ENCODE data around the gene PLIN4.

Gene PLIN4

DNA sequence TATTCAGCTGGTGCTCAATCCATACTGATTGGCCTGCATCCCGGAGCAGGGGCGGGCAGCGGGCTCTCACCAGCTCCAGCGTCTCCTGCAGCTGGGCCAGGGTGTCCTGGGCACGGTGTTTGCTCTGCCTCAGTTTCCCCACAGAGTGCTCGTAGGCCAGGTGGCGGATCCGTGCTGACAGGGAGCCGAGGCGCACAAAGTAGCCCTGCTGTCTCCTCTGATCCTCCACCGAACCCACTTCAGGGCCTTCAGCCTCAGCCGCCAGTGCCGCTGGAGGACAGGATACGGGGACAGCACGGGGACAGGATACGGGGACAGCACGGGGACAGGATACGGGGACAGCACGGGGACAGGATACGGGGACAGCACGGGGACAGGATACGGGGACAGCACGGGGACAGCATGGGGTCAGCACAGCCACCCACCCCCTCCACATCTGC, 7.3 kb upstream of the PLIN4 start:
- no peak for ATAC-seq
- DNase-seq = no peak

DNA sequence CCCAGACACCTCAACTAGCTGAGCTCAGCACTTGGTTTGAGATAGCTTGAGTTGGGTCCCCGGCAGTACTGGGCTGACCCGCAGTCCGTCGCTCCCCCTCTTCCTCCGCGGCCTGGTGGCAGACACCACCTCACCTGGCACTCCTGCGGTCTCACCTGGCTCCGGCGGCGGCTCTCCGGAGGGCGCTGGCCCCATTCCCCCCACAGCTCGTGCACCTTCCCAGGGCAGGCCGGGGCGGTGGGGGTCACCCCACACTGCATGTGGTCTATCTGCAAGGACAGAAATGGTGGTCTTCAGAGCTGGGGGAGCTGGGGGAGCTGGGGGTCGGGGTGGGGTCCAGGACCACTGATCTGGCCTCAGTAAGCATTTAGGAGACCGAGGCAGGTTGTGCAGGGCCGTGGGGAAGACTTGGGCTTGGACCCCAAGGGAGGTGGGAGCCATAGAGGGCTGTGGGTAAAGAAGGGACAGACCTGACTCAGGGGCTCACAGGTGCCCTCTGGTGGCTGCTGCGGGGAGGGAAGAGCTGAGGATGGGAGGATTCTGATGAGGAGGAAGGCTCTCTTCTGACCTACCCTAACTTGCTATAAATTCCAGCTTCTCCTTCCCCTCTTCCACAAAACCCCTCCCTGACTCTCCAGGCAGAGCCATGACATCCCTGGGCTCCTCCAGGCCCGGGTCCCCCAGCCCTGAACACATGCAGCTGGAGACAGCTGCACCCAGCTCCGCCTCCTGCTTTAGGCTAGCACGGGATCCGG, 6.7 kb upstream of the PLIN4 start:
- ATAC-seq = peak; percentile 77
- peak; percentile 85 for DNase-seq

DNA sequence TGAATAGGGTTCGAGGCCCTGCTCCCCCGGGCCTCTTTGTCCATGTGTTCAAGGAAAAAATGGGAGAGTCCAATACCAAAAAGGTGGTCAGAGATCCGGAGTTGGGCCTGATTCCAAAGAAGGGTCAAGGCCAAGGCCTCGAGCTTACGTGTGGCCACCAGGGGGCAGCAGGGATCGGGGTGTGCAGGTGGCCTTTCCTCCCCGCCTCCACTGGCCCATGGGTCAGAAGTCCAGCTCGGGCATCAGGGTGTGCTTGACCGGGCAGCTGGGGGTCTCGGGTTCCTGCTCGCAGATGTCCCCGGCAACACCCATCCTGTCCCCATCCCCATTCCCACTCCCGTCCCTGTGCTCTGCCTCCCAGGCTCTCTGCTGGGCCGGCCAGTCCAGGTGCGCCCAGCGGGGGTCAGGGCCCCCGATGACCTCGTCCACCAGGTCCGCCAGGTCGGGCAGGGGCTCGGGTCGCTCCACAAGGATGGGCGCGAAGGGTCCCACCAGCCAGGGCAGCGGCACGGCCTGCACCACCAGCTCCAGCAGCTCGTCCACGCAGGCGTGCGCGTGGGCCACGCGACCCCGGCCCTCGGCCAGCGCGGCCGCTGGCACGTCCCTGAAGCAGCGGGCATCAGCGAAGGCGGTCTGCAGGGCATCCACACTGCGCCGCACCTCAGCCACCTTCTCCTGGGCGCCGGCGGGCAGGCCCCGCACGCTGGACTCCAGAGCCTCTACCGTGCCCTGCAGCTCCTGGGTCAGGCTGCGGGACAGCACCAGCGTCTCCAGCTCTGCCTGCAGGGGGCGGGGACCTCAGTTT, 5.2 kb upstream of the PLIN4 start:
- ATAC-seq (no peak), DNase-seq (peak; percentile 65)

DNA sequence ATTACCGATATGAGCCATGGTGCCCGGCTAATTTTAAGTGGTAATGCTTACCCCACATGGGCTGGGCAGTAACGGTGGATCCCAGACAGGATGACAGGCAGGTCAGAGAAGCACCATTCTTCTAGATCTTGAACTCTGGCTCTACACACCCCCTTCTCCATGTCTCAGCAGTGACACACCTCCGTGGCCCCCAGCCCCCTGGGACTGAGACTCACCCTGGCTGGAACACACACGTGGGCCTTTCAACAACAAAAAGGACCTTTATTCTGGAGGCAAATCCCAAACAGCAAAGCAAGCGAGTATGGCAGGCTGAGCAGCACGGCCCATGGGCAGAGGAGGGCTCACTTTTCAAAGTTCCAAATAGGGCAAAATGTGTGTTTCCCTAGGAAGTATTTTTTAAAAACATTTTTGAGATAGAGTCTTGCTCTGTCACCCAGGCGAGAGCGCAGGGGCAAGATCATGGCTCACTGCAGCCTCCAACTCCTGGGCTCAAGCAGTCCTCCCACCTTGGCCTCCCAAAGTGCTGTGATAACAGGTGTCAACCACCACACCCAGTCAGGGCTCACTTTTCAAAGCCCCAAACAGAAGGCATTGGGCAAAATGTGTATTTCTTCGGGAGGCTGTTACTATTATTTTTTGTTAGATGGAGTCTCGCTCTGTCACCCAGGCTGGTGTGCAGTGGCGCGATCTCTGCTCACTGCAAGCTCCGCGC, 4.2 kb upstream of the PLIN4 start:
- DNase-seq (no peak), ATAC-seq (no peak)

DNA sequence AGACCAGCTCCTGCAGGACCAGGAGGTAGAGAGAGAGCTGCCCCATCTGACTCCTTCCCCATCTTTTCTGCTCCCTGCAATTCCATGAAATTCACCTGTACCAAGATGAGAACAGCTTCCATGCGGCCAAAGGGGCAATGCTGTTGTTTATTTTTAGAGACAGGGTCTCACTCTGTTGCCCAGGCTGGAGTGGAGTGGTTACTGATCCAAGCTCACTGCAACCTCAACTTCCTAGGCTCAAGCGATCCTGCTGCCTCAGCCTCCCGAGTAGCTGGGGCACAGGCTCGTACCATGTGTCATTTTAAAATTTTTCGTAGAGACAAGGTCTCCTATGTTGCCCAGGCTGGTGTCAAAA, 3.6 kb upstream of the PLIN4 start:
- ATAC-seq (no peak), DNase-seq (no peak)

DNA sequence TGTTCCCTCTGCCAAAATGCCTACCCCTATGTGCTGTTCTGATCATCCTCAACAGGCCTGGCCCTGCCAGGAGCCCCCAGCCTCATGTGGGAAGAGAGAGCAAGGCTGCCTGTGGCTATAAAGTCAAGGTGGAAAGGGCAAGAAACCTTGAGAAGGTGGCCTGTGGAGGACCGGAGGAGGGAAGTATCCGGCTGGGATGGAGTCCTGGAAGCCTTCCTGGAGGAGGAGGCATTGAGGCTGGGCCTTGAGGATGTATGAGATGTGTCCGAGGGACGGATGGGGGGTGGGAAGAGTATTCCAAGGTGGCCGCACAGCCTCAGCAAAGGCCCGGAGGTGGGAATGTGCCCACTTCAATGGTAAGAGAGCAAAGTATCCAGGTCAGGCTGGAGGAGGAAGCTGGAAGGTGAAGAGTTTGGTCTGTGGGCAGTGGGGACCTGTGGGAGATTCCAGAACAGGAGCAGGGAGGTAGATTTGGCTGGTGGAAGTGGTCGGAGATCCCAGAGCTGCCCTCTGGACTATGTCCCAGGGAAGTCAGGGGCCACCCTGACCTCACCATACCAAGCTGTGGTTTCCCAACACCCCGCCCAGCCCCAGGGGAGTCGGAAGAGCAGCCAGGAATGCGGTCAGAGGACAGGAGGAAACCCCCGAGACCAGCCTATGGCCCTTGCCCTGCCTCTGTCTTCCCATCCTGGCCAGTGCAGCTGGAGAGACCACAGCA, 3.0 kb upstream of the PLIN4 start:
- ATAC-seq (no peak), DNase-seq (no peak)

DNA sequence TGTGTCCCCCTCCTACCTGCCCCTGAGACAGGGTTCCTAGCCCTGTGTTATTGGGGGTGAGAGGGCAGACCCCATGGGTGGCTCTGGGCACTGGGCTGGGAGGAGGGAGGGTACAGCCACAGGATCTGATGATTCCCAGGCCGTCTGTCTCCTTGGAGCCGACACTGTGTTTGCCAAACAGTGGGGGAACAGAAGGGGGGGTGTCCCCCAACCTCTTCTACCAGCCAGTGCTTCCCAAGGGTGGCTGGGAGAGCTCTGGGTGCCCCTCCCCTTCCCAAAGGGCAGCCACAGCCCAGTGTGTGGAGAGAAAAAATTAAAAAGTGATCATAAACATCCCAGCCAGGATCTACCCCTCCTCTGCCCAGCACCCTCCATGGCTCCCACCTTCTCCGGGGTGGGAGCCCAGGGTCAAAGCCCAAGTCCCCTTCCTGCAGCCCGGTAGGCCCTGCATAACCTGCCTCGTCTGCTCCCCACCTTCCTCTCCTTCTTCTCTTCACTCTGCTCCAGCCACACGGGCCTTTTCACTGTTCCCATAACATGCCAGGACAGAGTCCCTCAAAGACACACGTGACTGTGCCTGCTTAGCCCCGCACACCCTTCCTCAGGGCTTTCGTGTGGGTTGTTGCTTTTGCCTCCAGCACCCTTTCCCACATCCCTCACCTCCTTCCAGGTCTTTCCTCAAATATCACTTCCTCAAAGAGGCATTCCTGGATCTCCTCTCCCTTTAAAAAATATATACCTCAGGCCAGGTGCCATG, 1.4 kb upstream of the PLIN4 start:
- DNase-seq (no peak), ATAC-seq (no peak)

DNA sequence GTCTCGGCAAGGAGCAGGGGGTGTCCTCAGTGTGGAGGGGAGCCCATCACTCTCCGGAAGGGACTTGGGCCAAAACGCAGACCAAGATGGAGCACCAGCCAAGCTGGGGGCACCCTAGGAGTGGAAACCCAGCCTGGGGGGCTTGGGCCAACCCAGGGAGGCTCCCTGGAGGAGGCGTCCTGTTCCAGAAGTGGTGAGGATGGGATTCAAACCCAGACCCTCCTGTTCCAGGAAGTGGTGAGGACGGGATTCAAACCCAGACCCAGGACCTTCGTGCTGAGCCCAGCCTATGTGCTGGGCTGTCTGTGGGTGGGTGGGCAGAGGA, 848 bp upstream of the PLIN4 start:
- DNase-seq (no peak), ATAC-seq (no peak)

DNA sequence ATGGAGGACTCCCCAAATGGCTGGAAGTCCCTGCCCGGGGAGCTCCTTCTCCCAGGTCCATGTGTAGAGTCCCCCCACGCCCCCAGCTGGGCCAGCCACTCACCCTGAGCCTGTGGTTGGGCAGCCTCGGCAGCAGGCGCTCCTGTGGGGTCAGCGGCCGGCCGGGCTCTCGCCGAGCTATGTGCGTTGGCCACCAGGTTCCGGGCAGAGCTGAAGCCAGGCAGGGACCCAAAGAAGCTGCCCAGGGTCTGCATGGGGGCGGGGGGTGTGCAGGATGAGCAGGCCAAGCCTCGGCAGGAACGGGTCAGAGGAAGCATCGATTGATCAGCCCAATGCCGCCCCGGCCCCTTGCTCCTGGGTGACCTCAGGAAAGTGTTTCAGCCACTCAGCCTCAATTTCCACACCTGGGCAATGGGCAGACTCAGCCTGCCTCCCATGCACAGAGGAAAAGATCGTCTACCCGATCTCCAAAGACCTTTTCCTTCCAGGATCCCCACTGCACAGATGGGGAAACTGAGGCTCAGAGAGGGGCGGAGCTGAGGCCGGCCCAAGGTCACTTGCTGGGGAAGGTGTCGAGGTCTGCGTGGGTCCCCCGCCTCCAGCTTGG, 732 bp downstream of the PLIN4 start:
- no peak for ATAC-seq
- DNase-seq = no peak

DNA sequence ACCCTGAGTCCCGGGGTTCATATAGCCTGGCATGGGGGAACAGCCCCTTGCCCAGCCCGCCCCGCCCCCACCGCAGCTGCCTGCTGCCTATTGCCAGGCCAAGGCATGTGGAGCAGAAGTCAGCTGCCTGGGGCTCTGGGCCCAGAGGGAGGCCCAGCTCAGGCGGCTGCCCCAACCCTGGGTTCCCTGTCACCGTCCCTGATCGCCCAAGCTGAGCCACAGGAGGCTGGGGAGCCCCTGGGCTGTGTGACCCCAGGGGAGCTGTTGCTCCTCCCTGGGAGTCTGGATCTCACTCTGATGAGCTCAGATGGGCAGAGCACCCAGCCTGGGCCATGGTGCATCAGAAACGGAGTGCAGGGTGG, 1.4 kb downstream of the PLIN4 start:
- no peak for ATAC-seq
- DNase-seq = no peak

DNA sequence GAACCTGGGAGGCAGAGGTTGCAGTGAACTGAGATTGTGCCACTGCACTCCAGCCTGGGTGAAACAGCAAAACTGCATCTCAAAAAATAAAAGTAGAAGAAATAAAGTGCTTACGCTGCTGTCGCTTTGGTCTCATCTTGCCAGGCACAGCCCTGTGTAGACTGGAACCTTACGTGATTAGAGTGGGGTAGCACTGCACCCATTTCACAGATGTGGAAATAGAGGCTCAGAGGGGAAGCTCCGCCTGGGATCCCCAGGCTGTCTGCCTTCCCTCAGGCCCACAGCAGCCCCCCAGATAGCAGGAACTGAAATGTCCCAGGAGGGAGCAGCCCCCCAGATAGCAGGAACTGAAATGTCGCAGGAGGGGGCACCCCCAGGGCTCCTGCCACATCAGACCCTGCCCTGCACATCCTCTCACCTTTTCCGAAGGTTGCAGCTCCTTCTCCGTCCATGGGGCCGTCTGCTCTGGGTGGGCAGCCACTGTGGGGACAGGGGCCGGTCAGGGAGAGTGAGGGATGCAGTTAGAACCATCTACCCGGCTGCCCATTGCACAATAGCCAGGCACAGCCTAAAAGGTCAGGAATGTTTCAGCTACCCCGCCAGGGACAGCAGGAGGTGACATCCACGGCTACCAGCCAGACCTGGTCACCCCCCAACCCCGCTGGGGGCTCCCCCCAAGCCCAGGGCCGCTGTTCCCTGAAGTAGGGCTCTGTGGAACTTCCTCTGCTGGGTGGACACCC, 1.9 kb downstream of the PLIN4 start:
- ATAC-seq = no peak
- no peak for DNase-seq

DNA sequence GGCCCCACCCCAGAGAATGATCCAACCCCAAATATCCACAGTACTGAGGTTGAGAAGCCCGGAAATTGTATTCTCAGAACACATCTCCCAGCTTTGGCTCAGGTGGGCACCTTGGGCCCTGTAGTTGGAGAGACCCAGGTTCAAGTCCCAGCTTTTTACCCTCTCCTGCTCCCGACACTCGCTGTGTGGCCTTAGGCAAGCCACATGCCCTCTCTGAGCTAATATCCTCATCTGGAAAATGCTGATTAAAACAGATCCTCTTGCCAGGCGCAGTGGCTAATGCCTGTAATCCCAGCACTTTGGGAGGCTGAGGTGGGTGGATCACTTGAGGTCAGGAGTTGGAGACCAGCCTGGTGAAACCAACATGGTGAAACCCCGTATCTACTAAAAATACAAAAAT, 2.6 kb downstream of the PLIN4 start:
- ATAC-seq (no peak), DNase-seq (no peak)

DNA sequence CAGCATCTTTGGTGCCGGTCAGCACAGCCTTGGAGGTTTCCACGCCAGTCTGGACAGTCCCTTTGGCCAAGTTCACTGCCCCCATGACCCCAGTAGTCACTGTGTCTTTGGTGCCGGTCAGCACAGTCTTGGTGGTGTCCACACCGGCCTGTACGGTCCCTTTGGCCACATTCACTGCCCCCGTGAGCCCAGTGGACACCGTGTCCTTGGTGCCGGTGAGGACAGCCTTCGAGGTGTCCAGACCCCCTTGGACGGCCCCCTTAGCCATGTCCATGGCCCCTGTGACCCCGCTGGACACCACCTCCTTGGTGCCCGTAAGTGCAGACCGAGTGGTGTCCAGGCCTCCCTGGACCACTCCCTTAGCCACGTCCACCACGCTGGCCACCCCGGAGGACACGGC, 5.0 kb downstream of the PLIN4 start:
- no peak for DNase-seq
- ATAC-seq = no peak

DNA sequence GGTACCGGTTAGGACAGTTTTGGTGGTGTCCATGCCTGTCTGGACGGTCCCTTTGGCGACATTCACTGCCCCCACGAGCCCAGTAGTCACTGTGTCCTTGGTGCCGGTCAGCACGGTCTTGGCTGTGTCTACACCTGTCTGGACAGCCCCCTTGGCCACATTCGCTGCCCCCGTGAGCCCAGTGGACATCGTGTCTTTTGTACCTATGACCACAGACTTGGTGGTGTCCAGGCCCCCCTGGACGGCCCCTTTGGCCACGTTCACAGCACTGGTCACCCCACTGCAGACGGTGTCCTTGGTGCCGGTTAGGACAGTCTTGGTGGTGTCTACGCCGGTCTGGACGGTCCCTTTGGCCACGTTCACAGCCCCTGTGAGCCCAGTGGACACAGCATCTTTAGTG, 6.2 kb downstream of the PLIN4 start:
- ATAC-seq (no peak), DNase-seq (no peak)

DNA sequence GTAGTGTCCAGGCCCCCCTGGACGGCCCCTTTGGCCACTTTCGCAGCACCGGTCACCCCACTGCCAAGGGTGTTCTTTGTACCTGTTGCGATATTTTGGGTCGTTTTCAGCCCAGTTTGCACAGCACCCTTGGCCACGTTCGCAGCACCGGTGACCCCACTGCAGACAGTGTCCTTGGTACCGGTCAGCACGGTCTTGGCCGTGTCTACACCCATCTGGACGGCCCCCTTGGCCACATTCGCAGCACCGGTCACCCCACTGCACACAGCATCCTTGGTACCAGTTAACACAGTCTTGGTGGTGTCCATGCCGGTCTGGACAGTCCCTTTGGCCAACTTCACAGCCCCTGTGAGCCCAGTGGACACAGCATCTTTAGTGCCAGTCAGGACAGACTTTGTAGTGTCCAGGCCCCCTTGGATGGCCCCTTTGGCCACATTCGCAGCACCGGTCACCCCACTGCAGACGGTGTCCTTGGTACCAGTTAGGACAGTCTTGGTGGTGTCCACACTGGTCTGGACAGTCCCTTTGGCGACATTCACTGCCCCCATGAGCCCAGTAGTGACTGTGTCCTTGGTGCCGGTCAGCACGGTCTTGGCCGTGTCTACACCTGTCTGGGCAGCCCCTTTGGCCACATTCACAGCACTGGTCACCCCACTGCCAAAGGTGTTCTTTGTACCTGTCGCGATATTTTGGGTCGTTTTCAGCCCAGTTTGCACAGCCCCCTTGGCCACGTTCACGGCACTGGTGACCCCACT, 6.8 kb downstream of the PLIN4 start:
- ATAC-seq = no peak
- DNase-seq = no peak

DNA sequence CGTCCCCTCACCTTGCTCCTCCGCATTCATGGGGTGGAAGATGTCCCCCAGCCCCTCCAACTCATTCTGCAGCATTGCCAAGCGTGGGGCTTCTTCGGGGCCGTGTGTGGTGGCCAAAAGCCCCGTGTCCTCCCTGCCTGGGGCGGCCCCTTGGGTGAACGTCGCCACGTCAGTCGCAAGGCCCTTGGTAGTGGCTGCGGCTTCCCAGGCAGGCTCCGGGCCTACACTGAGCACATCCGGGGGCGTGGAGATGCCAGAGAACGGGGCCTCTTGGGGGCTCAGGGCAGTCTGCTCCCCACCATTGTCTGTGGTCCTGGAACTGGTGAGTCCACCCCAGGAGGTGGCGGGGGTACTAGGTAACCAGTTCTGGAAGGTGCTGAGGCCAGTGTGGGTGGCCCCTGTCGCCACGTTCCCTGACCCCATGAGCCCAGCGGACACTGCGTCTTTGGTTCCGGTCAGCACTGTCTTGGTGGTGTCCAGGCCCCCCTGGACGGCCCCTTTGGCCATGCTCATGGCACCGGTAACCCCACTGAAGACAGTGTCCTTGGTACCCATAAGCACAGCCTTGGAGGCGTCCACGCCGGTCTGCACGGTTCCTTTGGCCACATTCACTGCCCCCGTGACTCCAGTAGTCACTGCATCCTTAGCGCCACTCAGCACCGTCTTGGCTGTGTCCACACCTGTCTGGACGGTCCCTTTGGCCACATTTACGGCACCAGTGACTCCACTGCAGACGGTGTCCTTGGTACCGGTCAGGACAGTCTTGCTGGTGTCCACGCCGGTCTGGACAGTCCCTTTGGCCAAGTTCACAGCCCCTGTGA, 7.6 kb downstream of the PLIN4 start:
- DNase-seq (no peak), ATAC-seq (no peak)

DNA sequence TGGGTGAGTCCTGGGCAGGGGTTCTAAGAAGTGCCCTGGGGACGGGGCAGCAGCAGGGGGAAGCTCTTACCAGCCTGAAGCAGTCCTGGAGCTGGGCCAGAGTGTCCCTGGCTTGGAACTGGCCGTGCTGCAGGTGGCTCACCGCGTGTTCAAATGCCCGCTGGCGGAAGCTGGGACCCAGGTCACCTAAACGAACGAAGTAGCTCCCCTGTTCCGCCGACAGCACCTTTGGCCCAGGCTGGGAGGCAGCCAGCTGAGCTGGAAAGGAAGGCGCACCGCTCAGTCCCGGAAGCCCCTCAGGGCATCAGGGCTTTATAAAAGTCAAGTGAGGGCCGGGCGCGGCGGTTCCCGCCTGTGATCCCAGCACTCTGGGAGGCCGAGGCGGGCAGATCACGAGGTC, 9.6 kb downstream of the PLIN4 start:
- ATAC-seq (no peak), DNase-seq (no peak)

DNA sequence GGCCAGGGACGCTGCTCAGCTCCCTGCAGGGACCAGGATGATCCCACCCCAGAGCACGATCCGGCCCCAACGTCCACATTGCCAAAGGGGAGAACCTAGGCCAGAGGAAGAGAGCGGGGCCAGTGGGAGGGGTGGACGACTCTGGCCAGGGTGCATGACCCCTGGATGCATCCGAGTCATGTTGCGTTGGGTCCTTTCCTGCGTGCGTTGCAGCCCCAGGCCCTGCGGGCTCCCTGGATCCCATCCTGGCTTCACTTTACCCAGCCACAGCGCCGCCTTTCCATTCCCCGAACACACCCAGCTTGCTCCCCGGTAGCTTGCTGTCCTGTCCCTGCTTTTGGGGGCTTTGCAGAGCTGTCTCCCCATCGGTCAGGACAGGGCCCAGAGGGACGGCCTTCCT, 10.5 kb downstream of the PLIN4 start:
- DNase-seq (no peak), ATAC-seq (no peak)

DNA sequence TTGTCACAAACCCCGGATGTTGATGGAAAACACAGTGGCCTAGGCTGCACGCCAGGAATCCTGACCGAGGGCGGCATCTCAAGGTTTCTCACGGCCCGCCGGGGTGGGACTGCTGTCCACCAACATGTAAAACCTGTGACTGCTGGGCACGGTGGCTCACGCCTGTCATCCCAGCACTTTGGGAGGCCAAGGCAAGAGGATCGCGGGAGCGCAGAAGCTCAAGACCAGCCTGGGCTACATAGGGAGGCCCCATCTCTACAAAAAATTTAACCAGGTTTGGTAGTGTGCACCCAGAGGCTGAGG, 11.2 kb downstream of the PLIN4 start:
- ATAC-seq = no peak
- DNase-seq = no peak

All from stimulated activated naive CD8-positive, alpha-beta T cell treated with anti-CD3 and anti-CD28 coated beads, Interleukin-15, Interleukin-2, amounts not matched to agents 100 U/mL and 50 U/mL, for 24 hours (primary cell).